Suprapubic skin (tissue), 3 donors: ENCODE results near the gene OPN3.

Source experiments
- POLR2AphosphoS5 ChIP-seq, 3 donors: sonication (generic); formaldehyde crosslinking; IDR thresholded peaks; one replicate each; pipeline ENCODE4 v1.6.1; 2017; ENCODE audit warnings: antibody characterized with exemption in 3 of 3
- TF ChIP-seq, protein P1 (sequence below), 2 donors: fragments of 200-600 bp in 1 of 2; fragments of 450-650 bp in 1 of 2; sonication (generic) in 1 of 2; IDR thresholded peaks; one replicate each; pipeline ENCODE4 v1.5.1; 2016 to 2019; ENCODE audit warnings: antibody characterized with exemption in 2 of 2, mild to moderate bottlenecking in 1 of 2, moderate library complexity in 1 of 2

DNA sequence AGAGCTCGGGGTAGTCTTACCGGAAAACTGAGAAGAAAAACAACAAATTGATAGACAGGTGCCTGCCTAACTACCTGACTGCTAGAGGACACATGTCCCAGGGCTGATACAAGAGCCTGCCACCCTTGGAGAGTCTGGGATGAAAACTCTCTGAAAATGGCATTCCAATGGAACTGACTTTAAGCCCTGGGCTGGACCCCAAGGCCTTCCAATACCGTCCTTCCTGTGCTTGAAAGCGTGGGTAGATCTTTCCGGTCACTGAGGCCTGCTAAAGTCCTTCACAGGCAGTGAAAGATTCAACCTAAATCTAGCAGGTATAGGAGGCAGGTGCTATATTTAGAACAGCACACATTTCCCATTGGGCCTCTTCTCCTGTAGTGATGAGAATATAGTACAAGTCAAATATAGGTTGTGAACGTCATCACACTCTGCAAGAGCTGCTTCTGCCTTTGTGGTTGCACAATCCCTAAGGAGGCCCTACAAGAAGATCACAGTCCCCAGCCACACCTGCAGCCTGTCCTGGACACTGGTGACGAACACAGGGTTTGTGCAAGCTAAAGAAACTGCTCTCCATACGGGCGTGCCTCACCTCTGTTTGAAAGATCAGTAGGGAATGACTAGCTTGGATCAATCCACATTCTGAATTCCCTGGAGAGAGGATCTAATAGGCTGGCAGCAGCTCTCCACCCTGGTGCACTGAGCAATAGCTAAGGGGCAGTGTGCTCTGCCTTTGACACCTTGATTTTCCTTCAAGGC lies 876 bp upstream of the OPN3 start:
- no peak for TF ChIP-seq POLR2AphosphoS5 (IDR thresholded peaks at IDR 0.05)
- TF ChIP-seq, protein P1, sequence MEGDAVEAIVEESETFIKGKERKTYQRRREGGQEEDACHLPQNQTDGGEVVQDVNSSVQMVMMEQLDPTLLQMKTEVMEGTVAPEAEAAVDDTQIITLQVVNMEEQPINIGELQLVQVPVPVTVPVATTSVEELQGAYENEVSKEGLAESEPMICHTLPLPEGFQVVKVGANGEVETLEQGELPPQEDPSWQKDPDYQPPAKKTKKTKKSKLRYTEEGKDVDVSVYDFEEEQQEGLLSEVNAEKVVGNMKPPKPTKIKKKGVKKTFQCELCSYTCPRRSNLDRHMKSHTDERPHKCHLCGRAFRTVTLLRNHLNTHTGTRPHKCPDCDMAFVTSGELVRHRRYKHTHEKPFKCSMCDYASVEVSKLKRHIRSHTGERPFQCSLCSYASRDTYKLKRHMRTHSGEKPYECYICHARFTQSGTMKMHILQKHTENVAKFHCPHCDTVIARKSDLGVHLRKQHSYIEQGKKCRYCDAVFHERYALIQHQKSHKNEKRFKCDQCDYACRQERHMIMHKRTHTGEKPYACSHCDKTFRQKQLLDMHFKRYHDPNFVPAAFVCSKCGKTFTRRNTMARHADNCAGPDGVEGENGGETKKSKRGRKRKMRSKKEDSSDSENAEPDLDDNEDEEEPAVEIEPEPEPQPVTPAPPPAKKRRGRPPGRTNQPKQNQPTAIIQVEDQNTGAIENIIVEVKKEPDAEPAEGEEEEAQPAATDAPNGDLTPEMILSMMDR (IDR thresholded peaks at IDR 0.05) = no peak
